ENCODE data around the gene ZNF740. TPM values are rescaled to one million over a fixed set of nuclear protein-coding genes. Genes with fewer than 3 reads are reported as not detected.

The ZNF740 gene
- total and polyA plus RNA-seq, 2 of the 4 experiments (the other 2 are of a cell fraction) = 13.1 to 14.0 TPM

DNA sequence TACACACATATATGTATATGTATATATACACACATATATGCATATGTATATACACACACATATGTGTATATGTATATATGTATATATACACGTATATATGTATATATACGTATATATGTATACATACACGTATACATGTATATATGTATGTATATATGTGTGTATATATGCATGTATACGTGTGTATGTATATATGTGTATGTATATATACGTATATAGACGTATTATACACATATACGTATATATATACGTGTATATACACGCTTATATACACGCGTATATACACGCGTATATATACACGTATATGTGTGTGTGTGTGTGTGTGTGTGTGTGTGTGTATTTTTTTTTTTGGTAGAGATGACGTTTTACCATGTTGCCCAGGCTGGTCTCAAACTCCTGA, 32.9 kb upstream of the ZNF740 start:
- Histone ChIP-seq H3K14ac (replicated peaks; ENCODE audit: low read depth, low read length) (no peak overlapping the region), H3K4me3 (ENCODE audit: insufficient read depth, low read depth, low read length) (no peak overlapping the region), H4K8ac (ENCODE audit: low read depth in 2 of 2, low read length in 2 of 2) (no peak overlapping the region), H2BK5ac (ENCODE audit: low read depth, low read length, poor library complexity, severe bottlenecking) (no peak overlapping the region), H3K56ac (ENCODE audit: extremely low read depth, insufficient read depth, low read length) (no peak overlapping the region), H3K79me1 (ENCODE audit: low read depth in 1 of 2, low read length in 2 of 2) (no peaks in the 10 kb centered on the region), H3K9me1 (ENCODE audit: insufficient read depth, low read length) (no peaks in the 10 kb centered on the region), H3K27ac (ENCODE audit: insufficient read depth, low read length) (no peak overlapping the region), H3K27me3 (ENCODE audit: control insufficient read depth, insufficient read depth, low read length) (no peaks in the 10 kb centered on the region), H3K4me1 (ENCODE audit: control insufficient read depth, insufficient read depth, low read length) (no peaks in the 10 kb centered on the region), H3K18ac (ENCODE audit: low read depth, low read length) (no peak overlapping the region), H4K20me1 (ENCODE audit: insufficient read depth, low read length) (no peaks in the 10 kb centered on the region), H4K5ac (ENCODE audit: low read depth, low read length) (no peak overlapping the region), H3K9me3 (ENCODE audit: control insufficient read depth, insufficient read depth, low read length) (no peaks in the 10 kb centered on the region), H3K9ac (ENCODE audit: low read depth, low read length) (no peak overlapping the region), H2BK20ac (ENCODE audit: low read depth, low read length) (no peak overlapping the region), H3K36me3 (ENCODE audit: control insufficient read depth, insufficient read depth, low read length) (no peaks in the 10 kb centered on the region), H2BK15ac (ENCODE audit: low read depth, low read length) (no peak overlapping the region), H2AK9ac (replicated peaks; ENCODE audit: low read depth, low read length, poor library complexity) (no peak overlapping the region), H2BK120ac (ENCODE audit: low read depth, low read length) (no peak overlapping the region), H2AFZ (replicated peaks; ENCODE audit: low read length, poor library complexity) (no peak overlapping the region), H2AK5ac (ENCODE audit: low read depth, low read length) (no peak overlapping the region), H4K91ac (ENCODE audit: insufficient read depth, low read depth, low read length) (no peak overlapping the region), H3K4me2 (ENCODE audit: low read depth, low read length) (no peak overlapping the region), H3K23ac (ENCODE audit: low read depth, low read length) (no peak overlapping the region), H3K4ac (ENCODE audit: low read depth, low read length) (no peak overlapping the region)
- CTCF ChIA-PET = no interaction called here
- ATAC-seq (ENCODE audit: low read depth) (no peak), DNase-seq (no peak)
- POLR2A ChIA-PET (ENCODE audit: unreplicated experiment) = no interaction called here
- WGBS, 2 experiments (ENCODE audit: extremely low coverage in 2 of 2, insufficient read length in 1 of 2) = no CpG with 5 or more reads among the region's 15 CpGs
- no TSS peak for BruUV-seq (replicated peaks)
- no peak for TF ChIP-seq MAFK (IDR thresholded peaks at IDR 0.05; ENCODE audit: low read depth, low read length)
- TF ChIP-seq, protein P1, sequence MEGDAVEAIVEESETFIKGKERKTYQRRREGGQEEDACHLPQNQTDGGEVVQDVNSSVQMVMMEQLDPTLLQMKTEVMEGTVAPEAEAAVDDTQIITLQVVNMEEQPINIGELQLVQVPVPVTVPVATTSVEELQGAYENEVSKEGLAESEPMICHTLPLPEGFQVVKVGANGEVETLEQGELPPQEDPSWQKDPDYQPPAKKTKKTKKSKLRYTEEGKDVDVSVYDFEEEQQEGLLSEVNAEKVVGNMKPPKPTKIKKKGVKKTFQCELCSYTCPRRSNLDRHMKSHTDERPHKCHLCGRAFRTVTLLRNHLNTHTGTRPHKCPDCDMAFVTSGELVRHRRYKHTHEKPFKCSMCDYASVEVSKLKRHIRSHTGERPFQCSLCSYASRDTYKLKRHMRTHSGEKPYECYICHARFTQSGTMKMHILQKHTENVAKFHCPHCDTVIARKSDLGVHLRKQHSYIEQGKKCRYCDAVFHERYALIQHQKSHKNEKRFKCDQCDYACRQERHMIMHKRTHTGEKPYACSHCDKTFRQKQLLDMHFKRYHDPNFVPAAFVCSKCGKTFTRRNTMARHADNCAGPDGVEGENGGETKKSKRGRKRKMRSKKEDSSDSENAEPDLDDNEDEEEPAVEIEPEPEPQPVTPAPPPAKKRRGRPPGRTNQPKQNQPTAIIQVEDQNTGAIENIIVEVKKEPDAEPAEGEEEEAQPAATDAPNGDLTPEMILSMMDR (conservative IDR thresholded peaks at IDR 0.05; ENCODE audit: low read depth, low read length) = no peak
- no peak for TF ChIP-seq RAD21 (IDR thresholded peaks at IDR 0.05; ENCODE audit: low read length)
- no peak for TF ChIP-seq RCOR1 (IDR thresholded peaks at IDR 0.05; ENCODE audit: insufficient replicate concordance, low read length)
- no peak for TF ChIP-seq FOS (IDR thresholded peaks at IDR 0.05; ENCODE audit: low read depth, low read length)
- TF ChIP-seq CHD1 (IDR thresholded peaks at IDR 0.05; ENCODE audit: low read depth, low read length) = no peak
- TF ChIP-seq SMC3 (IDR thresholded peaks at IDR 0.05; ENCODE audit: low read depth, low read length) = no peak
- TF ChIP-seq RFX5 (IDR thresholded peaks at IDR 0.05; ENCODE audit: low read depth, low read length) = no peak
- no peak for TF ChIP-seq USF2 (IDR thresholded peaks at IDR 0.05; ENCODE audit: low read depth, low read length)
- dilution Hi-C loops (cut with HindIII; ENCODE audit: low sequenced_read_pairs, unreplicated experiment) (no loop called here), in situ Hi-C loops (cut with MboI; ENCODE audit: low sequenced_read_pairs) (no loop called here), intact Hi-C loops (cut with micrococcal nuclease) (loop anchor here (5.0 kb wide), 1 partner anchor 40 kb away; no protein-coding TSS in a partner anchor)
